HG03558 (cell line): Measurements from ENCODE around the gene PDCD6IP.

Experiments used
- ATAC-seq: cut with Tn5 transposase; IDR thresholded peaks from one replicate; pipeline ENCODE4 v1.9.1; 2021; ENCODE audit warnings: moderate number of reproducible peaks; ENCODE audit not compliant: unreplicated experiment; ENCODE audit errors: extremely low read depth

PDCD6IP gene

DNA sequence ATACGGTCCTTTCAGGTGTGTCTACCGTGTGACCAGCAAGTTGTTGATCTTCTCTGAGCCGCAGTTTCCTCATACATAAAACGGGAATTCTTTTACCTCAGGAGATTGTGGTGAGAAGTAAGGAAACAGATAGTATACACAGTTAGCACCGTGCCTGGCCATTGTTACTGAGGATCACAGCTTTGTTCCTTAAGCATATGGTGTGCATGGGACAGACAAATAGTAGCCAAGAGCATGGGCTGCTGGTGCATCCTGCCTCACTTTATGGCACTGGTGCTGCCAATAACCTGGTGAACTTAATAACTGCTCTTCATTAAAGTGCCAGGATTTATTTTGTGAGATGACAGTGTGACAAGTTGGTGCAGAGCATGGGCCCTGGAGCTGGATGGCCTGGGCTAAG lies 86.3 kb downstream of the PDCD6IP start:
- no peak for ATAC-seq

DNA sequence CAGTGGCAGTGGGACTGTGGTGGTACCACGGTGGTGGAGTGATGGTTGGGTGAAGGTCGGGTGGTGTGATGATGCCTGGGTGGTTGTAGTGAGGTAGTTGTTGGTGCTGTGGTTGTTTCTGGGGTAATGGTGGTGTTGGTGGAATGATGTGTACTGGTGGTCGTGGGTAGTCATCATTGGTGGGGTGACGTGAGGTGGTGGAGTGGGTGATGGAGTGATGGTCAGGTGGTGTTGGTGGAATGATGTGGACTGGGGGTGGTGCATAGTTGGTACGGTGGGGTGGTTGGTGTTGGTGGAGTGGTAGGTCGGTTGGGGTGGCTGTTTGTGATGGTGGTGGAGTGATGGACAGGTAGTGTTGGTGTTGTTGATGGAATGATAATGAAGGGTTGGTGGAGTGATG lies 87.1 kb downstream of the PDCD6IP start:
- ATAC-seq: no peak

- no peak for ATAC-seq
Measured at GRCh38 chr3:33886015-33886414, 87.6 kb downstream of the PDCD6IP start.

DNA sequence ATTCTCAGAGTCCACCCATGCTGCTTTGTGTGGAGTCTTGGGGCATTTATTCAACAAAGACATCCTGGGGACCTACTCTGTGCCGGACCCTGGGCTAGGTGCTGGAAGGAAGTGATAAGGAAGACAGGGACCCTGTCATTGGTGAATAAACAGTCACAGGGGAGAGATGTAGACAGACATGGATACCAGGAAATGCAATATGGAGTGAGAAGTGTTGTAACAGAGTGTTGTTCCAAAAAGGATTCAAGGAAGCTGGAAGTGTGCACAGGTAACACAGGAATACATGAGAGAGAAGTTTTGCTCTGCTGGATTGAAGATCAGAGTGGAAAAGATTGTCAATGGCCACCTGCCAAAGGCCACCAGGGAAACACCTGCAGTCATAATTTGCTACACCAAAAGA lies 89.0 kb downstream of the PDCD6IP start:
- ATAC-seq: no peak

DNA sequence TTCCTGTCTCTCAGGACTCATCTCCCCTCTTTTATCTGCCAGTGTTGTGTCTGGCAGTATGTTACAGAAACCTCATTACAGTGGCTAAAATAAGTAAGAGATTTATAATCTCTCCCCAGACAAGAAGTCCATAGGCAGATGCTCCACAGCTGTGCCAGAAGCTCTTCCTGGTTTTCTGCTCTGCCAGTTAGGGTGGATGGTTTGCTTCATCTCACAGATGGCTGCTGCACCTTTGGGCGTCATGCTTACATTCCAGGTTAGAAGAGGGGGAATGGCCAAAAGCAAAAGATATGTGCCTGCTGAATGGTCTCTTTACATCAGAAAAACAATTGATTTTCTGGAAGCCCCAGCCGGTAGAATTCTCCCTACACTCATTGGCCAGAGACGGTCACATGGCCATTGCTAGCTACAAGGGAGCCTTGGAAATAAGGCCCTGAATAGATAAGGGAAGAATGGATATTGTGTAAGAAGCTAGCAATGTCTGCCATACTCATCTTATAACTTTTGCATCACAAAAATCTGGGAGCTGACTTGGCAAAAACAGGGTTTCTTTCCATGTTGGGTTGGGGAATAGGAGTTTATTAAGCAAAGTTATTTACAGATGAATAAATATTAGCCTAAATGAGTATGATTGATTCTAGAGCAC lies 91.1 kb downstream of the PDCD6IP start:
- no peak for ATAC-seq

GRCh38 chr3:33892655-33893054 lies 94.2 kb downstream of the PDCD6IP start:
- no peak for ATAC-seq

DNA sequence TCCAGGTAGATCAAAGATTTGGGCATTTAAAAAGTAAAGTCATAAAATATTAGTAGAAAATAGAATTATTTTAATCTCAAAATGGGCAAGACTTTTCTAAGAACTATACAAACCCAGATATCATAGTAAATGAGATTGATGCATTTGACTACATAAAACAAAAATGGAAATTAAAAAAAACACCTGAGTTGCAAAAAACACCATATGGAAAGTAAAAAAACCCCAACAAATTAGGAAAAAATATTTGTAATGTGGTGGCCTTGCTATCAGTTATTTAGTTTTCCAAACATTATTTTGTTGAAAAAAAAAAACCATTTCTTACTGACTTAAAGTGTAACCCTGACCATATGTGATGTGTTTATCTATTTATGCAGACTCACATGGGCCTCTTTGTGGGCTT lies 97.2 kb downstream of the PDCD6IP start:
- ATAC-seq: no peak

DNA sequence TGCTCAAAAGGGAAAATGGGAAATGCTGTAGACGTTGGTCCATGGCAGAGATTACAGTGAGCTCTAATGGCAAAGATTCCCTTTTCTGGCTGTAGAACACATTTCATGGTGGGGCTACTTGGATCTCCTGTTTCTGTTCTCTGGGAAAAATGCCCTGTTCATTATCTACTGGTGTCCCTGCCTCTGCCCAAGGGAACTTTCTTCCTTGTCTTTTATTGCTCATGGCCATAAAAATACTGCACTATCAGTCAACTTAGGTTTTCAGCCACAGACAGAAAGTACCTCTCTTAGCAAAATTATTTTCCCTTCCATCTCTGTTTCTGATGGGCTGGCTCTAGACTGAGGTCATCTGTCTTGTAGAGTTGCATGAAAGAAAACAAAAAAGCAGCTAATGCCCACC lies 98.9 kb downstream of the PDCD6IP start:
- ATAC-seq: no peak

DNA sequence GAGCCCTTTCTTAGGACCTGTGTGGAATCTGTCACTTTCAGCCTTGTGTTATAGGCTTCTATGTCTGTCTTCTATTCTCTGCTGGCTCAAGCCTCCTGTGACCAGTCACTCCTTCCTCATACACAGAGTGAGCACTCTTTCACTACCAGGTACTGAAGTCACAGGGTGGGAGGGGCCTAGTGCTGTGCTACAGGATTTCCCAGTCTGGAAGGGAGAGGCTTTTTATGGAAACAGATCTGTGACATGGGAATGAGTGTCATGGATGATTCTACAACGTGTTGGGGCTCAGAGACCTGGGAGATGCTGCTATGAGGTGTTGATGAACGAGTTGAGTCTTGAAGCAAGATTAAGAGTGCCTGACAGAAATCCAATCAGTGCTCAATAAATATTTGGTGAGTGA lies 100.5 kb downstream of the PDCD6IP start:
- ATAC-seq: no peak

GRCh38 chr3:33900440-33900808 lies 102.0 kb downstream of the PDCD6IP start:
- no peak for ATAC-seq

DNA sequence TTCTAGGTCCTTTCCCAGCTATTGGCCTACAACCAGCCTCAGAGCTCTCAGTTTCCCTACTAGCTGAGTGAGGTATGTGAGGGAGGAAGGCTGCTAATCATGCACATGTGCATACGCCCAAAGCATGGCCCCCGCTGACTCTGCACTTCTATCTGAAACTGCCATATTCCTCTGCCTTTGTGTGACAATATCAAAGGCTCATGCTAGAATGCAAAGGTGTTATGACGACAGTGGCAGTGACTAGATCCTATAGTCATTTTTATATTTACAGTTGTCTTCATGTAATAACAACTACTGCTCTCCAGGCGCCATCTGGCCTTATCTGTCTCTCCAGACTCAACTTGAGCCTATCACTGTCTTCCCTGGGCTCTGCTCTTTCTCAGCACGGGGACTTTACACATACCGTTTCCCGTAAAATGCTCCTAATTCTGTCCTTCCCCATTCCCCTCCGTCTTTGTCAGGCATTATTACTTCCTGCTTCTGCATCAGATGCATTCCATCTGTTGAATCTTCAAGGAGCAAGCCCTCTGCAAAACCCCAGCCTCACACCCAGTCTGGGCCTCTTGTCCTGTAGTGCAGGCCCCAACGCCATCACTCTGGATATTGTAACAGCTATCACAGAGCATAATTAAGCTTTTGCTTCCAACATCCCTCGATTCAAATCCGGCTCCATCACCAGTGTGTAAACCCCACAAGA lies 102.5 kb downstream of the PDCD6IP start:
- no peak for ATAC-seq

DNA sequence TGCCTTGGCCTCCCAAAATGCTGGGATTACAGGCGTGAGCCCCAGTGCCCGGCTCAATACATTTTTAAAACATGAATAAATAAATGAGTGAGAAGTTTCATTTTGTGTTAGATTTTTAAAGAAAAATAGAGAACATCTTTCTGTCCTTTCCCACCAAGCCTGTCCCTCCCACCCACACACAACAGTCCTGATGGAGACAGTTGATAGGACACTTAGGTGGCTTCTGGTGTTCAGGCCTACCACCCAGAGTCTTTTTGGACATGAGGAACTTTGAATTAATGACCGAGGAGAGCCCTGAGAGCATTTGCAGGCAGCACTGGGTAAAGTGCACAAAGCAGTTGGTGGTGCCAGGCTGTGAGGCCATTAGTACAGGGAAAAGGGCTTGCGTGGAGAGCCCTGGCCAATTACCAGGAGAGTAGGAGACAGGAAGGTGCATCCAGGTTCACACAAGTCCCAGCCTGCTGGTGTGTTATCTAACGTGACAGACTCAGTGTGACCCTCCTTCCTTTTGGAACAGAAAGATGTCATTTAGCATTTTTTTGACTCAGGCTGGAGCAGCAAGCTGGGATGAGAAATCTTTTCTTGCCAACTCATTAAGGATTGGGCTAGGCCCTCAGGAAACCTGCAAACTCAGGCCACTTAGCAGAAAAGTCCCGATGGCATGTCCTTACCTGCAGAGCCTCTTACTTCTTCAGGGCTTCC lies 103.6 kb downstream of the PDCD6IP start:
- no peak for ATAC-seq

DNA sequence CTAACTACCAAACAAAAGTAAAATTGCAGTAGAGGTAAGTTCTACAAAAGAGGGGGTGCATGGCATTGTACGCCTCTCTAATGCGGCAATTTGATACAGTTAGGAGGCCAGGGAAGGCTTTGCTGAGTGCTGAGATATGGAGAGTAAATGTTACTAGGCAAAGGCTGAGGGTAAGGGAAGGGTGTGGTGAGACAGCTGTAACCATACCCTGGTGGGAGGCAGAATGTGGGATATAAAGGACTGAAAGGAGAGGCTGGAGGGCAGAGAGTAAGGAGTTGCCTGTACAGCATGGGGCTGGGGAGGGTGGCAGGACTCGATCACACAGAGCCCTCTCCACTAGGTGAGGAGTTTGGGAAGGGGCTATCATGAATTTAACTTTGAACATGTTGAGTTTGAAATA lies 106.3 kb downstream of the PDCD6IP start:
- no peak for ATAC-seq

DNA sequence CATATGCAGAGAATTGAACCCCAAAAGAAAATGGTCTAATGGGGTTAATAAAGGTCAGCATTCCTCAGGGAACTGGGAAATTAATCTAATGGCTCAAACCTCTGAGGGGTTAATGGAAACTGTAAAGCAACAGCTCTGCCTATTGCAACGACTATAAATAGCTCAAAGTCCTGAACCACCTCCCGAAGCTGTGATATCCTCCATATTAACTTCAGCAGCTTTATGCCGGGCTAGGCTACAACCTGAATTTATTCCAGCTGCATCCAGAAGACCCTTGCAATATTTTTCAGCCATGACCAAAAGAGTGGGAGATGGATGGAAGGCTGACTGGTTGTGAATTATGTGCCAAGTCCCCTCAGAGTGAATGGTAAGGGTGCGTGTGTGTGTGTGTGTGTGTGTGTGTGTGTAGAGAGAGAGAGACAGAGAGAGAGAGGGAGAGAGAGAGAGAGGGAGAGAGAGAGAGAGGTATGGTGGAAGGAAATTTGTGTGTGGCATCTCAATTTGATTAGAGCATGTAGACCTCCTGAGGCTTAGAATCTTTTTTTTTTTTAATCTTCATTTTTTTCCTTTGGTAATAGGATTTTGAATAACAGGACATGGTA lies 109.9 kb downstream of the PDCD6IP start:
- ATAC-seq: no peak

- no peak for ATAC-seq
Measured at GRCh38 chr3:33909547-33909946, 111.1 kb downstream of the PDCD6IP start.

- no peak for ATAC-seq
Measured at GRCh38 chr3:33910031-33910430, 111.6 kb downstream of the PDCD6IP start.

DNA sequence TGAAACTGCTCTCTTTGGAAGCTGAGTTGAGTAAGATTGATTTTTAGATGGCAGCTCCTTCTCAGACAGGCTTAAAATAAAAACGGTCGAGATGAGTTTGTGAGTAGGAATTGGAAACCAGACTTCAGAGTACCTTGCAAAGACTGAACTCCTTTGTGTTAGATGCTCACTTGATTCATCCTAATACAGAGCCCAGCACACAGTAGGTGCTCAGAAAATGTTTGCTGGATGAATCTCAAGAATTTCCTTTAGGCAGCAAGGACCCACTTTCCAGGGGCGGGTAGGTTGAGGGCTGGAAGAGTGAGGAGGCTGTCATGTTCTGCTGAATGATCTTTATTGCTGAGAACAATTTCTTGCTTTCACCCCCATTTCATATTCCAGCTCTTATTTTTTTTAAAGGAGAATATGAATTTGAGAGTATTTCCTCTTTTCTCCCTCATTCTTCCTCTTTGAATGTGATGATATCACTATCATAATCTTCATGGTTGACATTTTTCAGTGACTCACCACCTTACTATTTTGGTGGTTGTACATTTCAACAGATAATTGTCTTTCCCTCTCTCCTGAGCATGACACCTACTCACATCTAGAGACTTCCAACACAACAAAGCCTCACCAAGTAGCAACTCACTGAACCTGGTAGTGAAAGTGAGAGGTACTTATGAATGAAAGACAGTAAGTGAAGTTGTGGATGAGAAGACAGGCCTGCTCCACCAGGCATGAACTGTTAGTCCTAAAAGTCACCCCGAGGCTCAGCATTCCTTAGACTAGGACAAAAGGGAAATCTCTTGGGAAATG lies 113.3 kb downstream of the PDCD6IP start:
- no peak for ATAC-seq

GRCh38 chr3:33914212-33914611 lies 115.8 kb downstream of the PDCD6IP start:
- ATAC-seq: no peak

DNA sequence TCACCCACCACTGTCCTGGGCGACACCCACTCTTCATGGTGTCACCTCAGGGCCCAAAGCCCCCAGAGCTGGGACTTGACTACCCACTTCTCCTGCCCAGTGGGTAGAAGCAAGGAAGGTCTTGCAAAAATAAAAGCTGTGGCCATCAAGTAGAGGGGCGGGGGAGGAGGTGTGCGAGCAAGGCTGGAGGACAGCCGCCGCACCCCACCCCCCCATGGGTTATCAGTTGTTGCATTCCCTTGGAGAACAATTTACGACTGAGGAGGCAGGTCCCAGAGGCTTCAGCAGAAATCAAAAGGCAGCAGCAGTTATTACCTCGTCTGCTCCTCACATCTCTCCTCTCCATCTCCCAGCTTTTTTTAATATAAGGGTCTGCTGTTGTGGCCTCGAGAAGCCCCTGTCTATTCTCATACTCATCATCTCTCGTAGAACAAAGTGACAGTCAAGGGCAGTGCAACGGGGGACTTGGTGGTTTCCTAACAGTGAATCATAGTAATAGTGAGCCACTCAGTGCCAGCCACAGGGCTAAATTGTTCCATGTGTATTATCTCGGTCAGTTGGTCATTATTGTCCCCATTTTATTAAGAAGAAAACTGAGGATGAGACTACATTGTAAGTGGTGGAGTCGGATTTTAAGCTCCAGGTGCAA lies 116.4 kb downstream of the PDCD6IP start:
- no peak for ATAC-seq
